ENCODE measurements around the gene ZNF148.

The ZNF148 gene

GRCh38 chr3:125213364-125213755 is 161.8 kb downstream of the ZNF148 start:
- no peak for DNase-seq

- DNase-seq: no peak
These were observed 162.4 kb downstream of the ZNF148 start, which contains the start of gene SLC12A8 for GRCh38 chr3:125212509-125213363. Gene SLC12A8 (minus strand): TSS chr3:125212748. CDS start chr3:125211349, 1,399 bp downstream.

GRCh38 chr3:125212091-125212508 is 163.0 kb downstream of the ZNF148 start:
- DNase-seq: no peak

- DNase-seq: no peak
These were observed 163.5 kb downstream of the ZNF148 start for GRCh38 chr3:125211523-125212090.

GRCh38 chr3:125207949-125208568 is 167.1 kb downstream of the ZNF148 start:
- DNase-seq: no peak

GRCh38 chr3:125207507-125207906 is 167.6 kb downstream of the ZNF148 start:
- DNase-seq: no peak

GRCh38 chr3:125206934-125207333 is 168.2 kb downstream of the ZNF148 start:
- no peak for DNase-seq

GRCh38 chr3:125203731-125204130 is 171.4 kb downstream of the ZNF148 start:
- no peak for DNase-seq

- DNase-seq: no peak
These were observed 172.9 kb downstream of the ZNF148 start for GRCh38 chr3:125202197-125202596.

GRCh38 chr3:125200731-125201139 is 174.4 kb downstream of the ZNF148 start:
- no peak for DNase-seq

- DNase-seq: no peak
These were observed 180.1 kb downstream of the ZNF148 start for GRCh38 chr3:125194849-125195601.

GRCh38 chr3:125194061-125194848 is 180.9 kb downstream of the ZNF148 start:
- no peak for DNase-seq

- no peak for DNase-seq
These were observed 182.7 kb downstream of the ZNF148 start for GRCh38 chr3:125192190-125193035.

- no peak for DNase-seq
These were observed 183.4 kb downstream of the ZNF148 start for GRCh38 chr3:125191730-125192129.

- no peak for DNase-seq
These were observed 183.9 kb downstream of the ZNF148 start for GRCh38 chr3:125191256-125191655.

GRCh38 chr3:125190786-125191185 is 184.3 kb downstream of the ZNF148 start:
- DNase-seq: no peak

GRCh38 chr3:125189378-125190165 is 185.6 kb downstream of the ZNF148 start:
- DNase-seq: no peak

GRCh38 chr3:125188955-125189354 is 186.2 kb downstream of the ZNF148 start:
- DNase-seq: no peak

- DNase-seq: no peak
These were observed 187.6 kb downstream of the ZNF148 start for GRCh38 chr3:125187599-125187910.

GRCh38 chr3:125186800-125187598 is 188.1 kb downstream of the ZNF148 start:
- DNase-seq: no peak
